HCT116 (cell line): Measurements from ENCODE around the gene S100A10. TPM values are rescaled to one million over a fixed set of nuclear protein-coding genes. Genes with fewer than 3 reads are reported as not detected.
A peak's percentile ranks its signal among the peaks of the same experiment; 100 is the strongest.

Experiments used
- ATAC-seq: fragments of 200-7000 bp; cut with Tn5 transposase; 2 replicates; pipeline ENCODE4 v1.9.1; 2020; ENCODE audit warnings: mild to moderate bottlenecking, moderate library complexity
- BruUV-seq: library from RNA; stranded (reverse); fragments of 400-500 nt; replicated peaks from 2 replicates; lab custom pipeline; 2021; lab: Mats Ljungman, UMichigan
- CTCF ChIA-PET: fragments of 300-600 bp; sonication (Branson Sonifier 250); formaldehyde crosslinking; loops from one replicate; lab custom pipeline; 2021; ENCODE audit warnings: antibody characterized with exemption; lab: Charles Lee
- POLR2A ChIA-PET: fragments of 300-600, 350-600 bp; sonication (Branson Sonifier 250); formaldehyde crosslinking; loops from one replicate; lab custom pipeline; 2021; ENCODE audit warnings: antibody characterized with exemption; lab: Charles Lee
- RAD21 ChIA-PET, 2 experiments: fragments of 300-600 bp; sonication (Branson Sonifier 250); formaldehyde crosslinking; loops; one replicate each; lab custom pipeline; 2023; ENCODE audit warnings: low total read pairs in 2 of 2; ENCODE audit not compliant: uncharacterized antibody in 2 of 2, unreplicated experiment in 2 of 2, low non-redundant PET in 1 of 2; lab: Charles Lee
- DNase-seq: peaks from one replicate; pipeline ENCODE4 v3.0.0-alpha.2; 2010; ENCODE audit warnings: low read depth, low spot score
- H2AFZ ChIP-seq: fragments of 200-600 bp; shearing (Covaris generic), sonication (generic); 2 replicates; pipeline ENCODE4 v1.6.1; 2017; ENCODE audit warnings: low read depth, mixed run types, mixed read lengths, antibody characterized with exemption, low read length; ENCODE audit not compliant: poor library complexity, severe bottlenecking
- H3K27ac ChIP-seq: 2 replicates; pipeline ENCODE4 v1.5.1; 2012; ENCODE audit warnings: low read depth, low read length
- H3K27me3 ChIP-seq: fragments of 200-600 bp; sonication (generic); 2 replicates; pipeline ENCODE4 v1.6.1; 2016; ENCODE audit warnings: mixed run types, low read length, mixed read lengths; ENCODE audit not compliant: insufficient read depth
- H3K36me3 ChIP-seq, 2 experiments: fragments of 200-500 bp in 1 of 2; fragments of 200-600 bp in 1 of 2; sonication (Bioruptor generic) in 1 of 2; sonication (generic) in 1 of 2; 2 replicates each; pipeline versions ENCODE4 v1.5.1 to v1.6.1; 2014 to 2016; ENCODE audit warnings: low read length in 2 of 2, inconsistent platforms in 1 of 2, mixed read lengths in 1 of 2, mixed run types in 1 of 2; ENCODE audit not compliant: insufficient read depth in 2 of 2, control insufficient read depth in 1 of 2
- H3K4me1 ChIP-seq, 2 experiments: fragments of 200-600 bp in 1 of 2; sonication (generic) in 1 of 2; 2 replicates each; pipeline versions ENCODE4 v1.5.1 to v1.6.1; 2012 to 2017; ENCODE audit warnings: low read length in 2 of 2, inconsistent platforms in 1 of 2, mild to moderate bottlenecking in 1 of 2, mixed read lengths in 1 of 2, mixed run types in 1 of 2, moderate library complexity in 1 of 2; ENCODE audit not compliant: insufficient read depth in 2 of 2, control insufficient read depth in 1 of 2
- H3K4me2 ChIP-seq: fragments of 200-600 bp; sonication (generic); 2 replicates; pipeline ENCODE4 v1.6.1; 2017; ENCODE audit warnings: mixed run types, low read length, mixed read lengths
- H3K4me3 ChIP-seq, 2 experiments: fragments of 200-600 bp in 1 of 2; sonication (generic) in 1 of 2; replicated peaks in 1 of 2; 2 replicates each; pipeline ENCODE4 v1.5.1; 2011 to 2016; ENCODE audit warnings: low read length in 2 of 2, control low read depth in 1 of 2, low read depth in 1 of 2, mild to moderate bottlenecking in 1 of 2, mixed read lengths in 1 of 2, mixed run types in 1 of 2
- H3K79me2 ChIP-seq: fragments of 200-600 bp; sonication (generic); 2 replicates; pipeline ENCODE4 v1.6.1; 2017; ENCODE audit warnings: mild to moderate bottlenecking, mixed run types, low read length, moderate library complexity, mixed read lengths; ENCODE audit not compliant: insufficient read depth
- H3K9ac ChIP-seq: fragments of 200-600 bp; sonication (generic); 2 replicates; pipeline ENCODE4 v1.6.1; 2016; ENCODE audit warnings: low read length, mixed read lengths
- H3K9me2 ChIP-seq: fragments of 200-600 bp; sonication (generic), shearing (Covaris generic); 2 replicates; pipeline ENCODE4 v1.6.1; 2017; ENCODE audit warnings: mixed run types, mild to moderate bottlenecking, moderate library complexity; ENCODE audit not compliant: insufficient read depth
- H3K9me3 ChIP-seq, 2 experiments: fragments of 200-500 bp in 1 of 2; fragments of 200-600 bp in 1 of 2; sonication (Bioruptor generic) in 1 of 2; sonication (generic) in 1 of 2; 2 replicates each; pipeline ENCODE4 v1.6.1; 2014 to 2017; ENCODE audit warnings: low read length in 2 of 2, mixed read lengths in 2 of 2, inconsistent platforms in 1 of 2, low read depth in 1 of 2, mild to moderate bottlenecking in 1 of 2, mixed run types in 1 of 2, moderate library complexity in 1 of 2; ENCODE audit not compliant: control insufficient read depth in 1 of 2, insufficient read depth in 1 of 2
- H4K20me1 ChIP-seq: fragments of 200-600 bp; sonication (generic), shearing (Covaris generic); 2 replicates; pipeline ENCODE4 v1.6.1; 2017; ENCODE audit warnings: mixed run types, mild to moderate bottlenecking, moderate library complexity; ENCODE audit not compliant: insufficient read depth
- CBX3 ChIP-seq: IDR thresholded peaks from 2 replicates; pipeline ENCODE4 v1.6.1; 2012; ENCODE audit warnings: low read depth
- CEBPB ChIP-seq: IDR thresholded peaks from 2 replicates; pipeline ENCODE4 v1.6.1; 2012; ENCODE audit warnings: low read depth
- EGR1 ChIP-seq: IDR thresholded peaks from 2 replicates; pipeline ENCODE4 v1.6.1; 2012; ENCODE audit warnings: low read depth
- EZH2 ChIP-seq: fragments of 200-600 bp; sonication (generic); IDR thresholded peaks from 2 replicates; pipeline ENCODE4 v1.6.1; 2017; ENCODE audit warnings: antibody characterized with exemption, mixed run types
- JUND ChIP-seq: IDR thresholded peaks from 2 replicates; pipeline ENCODE4 v1.6.1; 2012
- POLR2A ChIP-seq: IDR thresholded peaks from 2 replicates; pipeline ENCODE4 v1.7.0; 2011; ENCODE audit warnings: borderline replicate concordance; ENCODE audit not compliant: insufficient read depth, insufficient read length; ENCODE audit errors: extremely low read depth
- POLR2AphosphoS5 ChIP-seq: IDR thresholded peaks from 2 replicates; pipeline ENCODE4 v1.6.1; 2011; ENCODE audit warnings: mild to moderate bottlenecking, low read depth, low read length, moderate library complexity
- RAD21 ChIP-seq: IDR thresholded peaks from 2 replicates; pipeline ENCODE4 v1.6.1; 2012; ENCODE audit warnings: low read depth, mild to moderate bottlenecking
- SIN3A ChIP-seq: IDR thresholded peaks from 2 replicates; pipeline ENCODE4 v1.6.1; 2012; ENCODE audit warnings: low read depth
- SP1 ChIP-seq: IDR thresholded peaks from 2 replicates; pipeline ENCODE4 v1.6.1; 2012; ENCODE audit warnings: low read depth
- YY1 ChIP-seq: IDR thresholded peaks from 2 replicates; pipeline ENCODE4 v1.6.1; 2011; ENCODE audit warnings: low read length, low read depth, moderate library complexity, mild to moderate bottlenecking; ENCODE audit not compliant: insufficient replicate concordance; ENCODE audit errors: extremely low read depth
- ZFX ChIP-seq: fragments of 450-650 bp; IDR thresholded peaks from 2 replicates; pipeline ENCODE4 v1.6.1; 2017
- ZNF274 ChIP-seq: fragments of 200-500 bp; sonication (Bioruptor generic); IDR thresholded peaks from 2 replicates; pipeline ENCODE4 v1.6.1; 2014; ENCODE audit warnings: mild to moderate bottlenecking, low read depth, low read length, inconsistent platforms
- intact Hi-C: fragments of 100-400 bp; cut with micrococcal nuclease; formaldehyde crosslinking; loops from 2 replicates; pipeline ENCODE4 v1.10.0; 2022
- total RNA-seq: library from RNA; stranded (reverse); gene quantifications from one replicate; pipeline ENCODE4 v1.2.1, GENCODE V29; 2021; ENCODE audit not compliant: unreplicated experiment
- TF ChIP-seq, protein P1 (sequence below): IDR thresholded peaks from 2 replicates; pipeline ENCODE4 v1.6.1; 2012
- TF ChIP-seq, protein P2 (sequence below), 3 experiments: fragments of 200-600 bp in 1 of 3; sonication (generic) in 1 of 3; IDR thresholded peaks in 2 of 3; conservative IDR thresholded peaks in 1 of 3; 2 replicates each; pipeline ENCODE4 v1.5.1; 2012 to 2017; ENCODE audit warnings: low read depth in 2 of 3, low read length in 2 of 3, antibody characterized with exemption in 1 of 3, borderline replicate concordance in 1 of 3, control low read depth in 1 of 3, mild to moderate bottlenecking in 1 of 3, mixed read lengths in 1 of 3, mixed run types in 1 of 3, moderate library complexity in 1 of 3; ENCODE audit not compliant: insufficient read depth in 1 of 3
- TF ChIP-seq, protein P3 (sequence below): IDR thresholded peaks from 2 replicates; pipeline ENCODE4 v1.6.1; 2011; ENCODE audit warnings: mild to moderate bottlenecking, low read length, moderate library complexity; ENCODE audit not compliant: insufficient replicate concordance; ENCODE audit errors: extremely low read depth
- TF ChIP-seq, protein P4 (sequence below): IDR thresholded peaks from 2 replicates; pipeline ENCODE4 v1.6.1; 2012

The S100A10 gene
- total RNA-seq, 1 experiment from 2014 or later: 340 TPM

DNA sequence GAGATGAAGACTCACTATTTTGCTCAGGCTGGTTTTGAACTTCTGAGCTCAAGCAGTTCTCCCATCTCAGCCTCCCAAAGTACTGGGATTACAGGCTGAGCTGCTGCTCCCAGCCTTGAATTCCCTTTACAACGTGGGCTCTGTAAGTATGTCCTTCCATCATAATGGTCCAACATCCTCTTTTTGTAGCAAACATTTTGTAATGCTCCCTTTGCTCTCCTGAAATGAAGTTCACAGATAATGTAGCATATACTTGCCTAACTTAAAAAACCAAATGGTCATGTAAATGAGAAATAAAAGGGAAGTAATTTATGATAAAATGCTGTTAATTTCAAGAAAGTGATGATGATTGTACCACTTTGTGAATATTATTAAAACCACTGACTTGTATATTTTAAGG, 53.9 kb downstream of the S100A10 start:
- Histone ChIP-seq H3K27ac (no peak overlapping the region), H4K20me1 (no peaks in the 10 kb centered on the region), H3K9ac (no peak overlapping the region), H3K9me2 (no peaks in the 10 kb centered on the region), H3K4me1 (peaks cover 4 to 28% of the 10 kb centered on the region in 2 experiments; a peak in 3 of 4 replicates), H3K4me3 (no peak overlapping the region), H3K27me3 (no peaks in the 10 kb centered on the region), H3K9me3 (no peaks in the 10 kb centered on the region), H2AFZ (no peak overlapping the region), H3K4me2 (no peak overlapping the region), H3K79me2 (no peaks in the 10 kb centered on the region), H3K36me3 (no peaks in the 10 kb centered on the region)
- intact Hi-C loops: no loop called here
- DNase-seq (no peak), ATAC-seq (no peak)
- TF ChIP-seq POLR2AphosphoS5 (no peak), EGR1 (no peak), ZFX (no peak), EZH2 (no peak), SP1 (no peak), JUND (no peak), POLR2A (no peak), ZNF274 (no peak)
- TF ChIP-seq, protein P1, sequence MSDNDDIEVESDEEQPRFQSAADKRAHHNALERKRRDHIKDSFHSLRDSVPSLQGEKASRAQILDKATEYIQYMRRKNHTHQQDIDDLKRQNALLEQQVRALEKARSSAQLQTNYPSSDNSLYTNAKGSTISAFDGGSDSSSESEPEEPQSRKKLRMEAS: no peak
- RAD21 ChIA-PET: interaction anchor here in 1 of 2 experiments (1.3 kb wide), 1 partner anchor 28 kb away, joined by 3 read pairs; no protein-coding TSS in a partner anchor
- CTCF ChIA-PET: interaction anchor here (0.9 to 2.3 kb wide), 3 partner anchors 28 to 60 kb away, joined by 3 to 7 read pairs (median 5); partner anchors contain the start of gene THEM4
- POLR2A ChIA-PET: no interaction called here
- BruUV-seq: no TSS peak

DNA sequence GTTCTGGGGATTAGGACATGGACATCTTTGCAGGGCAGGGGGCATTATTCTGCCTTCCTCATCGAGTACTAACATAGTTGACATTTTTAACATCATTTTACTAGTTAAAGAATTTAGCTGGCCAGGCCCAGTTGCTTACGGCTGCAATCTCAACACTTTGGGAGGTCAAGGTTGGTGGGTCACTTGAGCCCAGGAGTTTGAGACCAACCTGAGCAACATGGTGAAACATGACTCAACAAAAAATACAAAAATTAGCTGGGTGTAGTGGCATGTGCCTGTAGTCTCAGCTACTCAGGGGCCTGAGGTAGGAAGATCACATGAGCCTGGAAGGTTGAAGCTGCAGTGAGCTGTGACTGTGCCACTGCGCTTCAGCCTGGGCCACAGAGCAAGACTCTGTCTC, 54.5 kb downstream of the S100A10 start:
- Histone ChIP-seq H3K9ac (no peak overlapping the region), H3K36me3 (no peaks in the 10 kb centered on the region), H3K4me2 (no peak overlapping the region), H3K27me3 (no peaks in the 10 kb centered on the region), H3K9me3 (no peaks in the 10 kb centered on the region), H3K9me2 (no peaks in the 10 kb centered on the region), H3K79me2 (no peaks in the 10 kb centered on the region), H4K20me1 (no peaks in the 10 kb centered on the region), H3K4me3 (no peak overlapping the region), H2AFZ (peak overlapping the region; percentile 23), H3K27ac (no peak overlapping the region), H3K4me1 (peaks cover 0 to 21% of the 10 kb centered on the region in 2 experiments; a peak in 2 of 4 replicates)
- ChIA-PET RAD21 (interaction anchor here in 1 of 2 experiments (1.3 kb wide), 1 partner anchor 29 kb away, joined by 3 read pairs; no protein-coding TSS in a partner anchor), POLR2A (no interaction called here), CTCF (interaction anchor here (0.9 to 2.3 kb wide), 4 partner anchors 29 to 63 kb away, joined by 3 to 7 read pairs (median 4); partner anchors contain the start of gene THEM4)
- ATAC-seq (no peak), DNase-seq (no peak)
- intact Hi-C loops: no loop called here
- no TSS peak for BruUV-seq
- TF ChIP-seq SIN3A: no peak
- no peak for TF ChIP-seq SP1
- no peak for TF ChIP-seq POLR2A
- TF ChIP-seq, protein P2, sequence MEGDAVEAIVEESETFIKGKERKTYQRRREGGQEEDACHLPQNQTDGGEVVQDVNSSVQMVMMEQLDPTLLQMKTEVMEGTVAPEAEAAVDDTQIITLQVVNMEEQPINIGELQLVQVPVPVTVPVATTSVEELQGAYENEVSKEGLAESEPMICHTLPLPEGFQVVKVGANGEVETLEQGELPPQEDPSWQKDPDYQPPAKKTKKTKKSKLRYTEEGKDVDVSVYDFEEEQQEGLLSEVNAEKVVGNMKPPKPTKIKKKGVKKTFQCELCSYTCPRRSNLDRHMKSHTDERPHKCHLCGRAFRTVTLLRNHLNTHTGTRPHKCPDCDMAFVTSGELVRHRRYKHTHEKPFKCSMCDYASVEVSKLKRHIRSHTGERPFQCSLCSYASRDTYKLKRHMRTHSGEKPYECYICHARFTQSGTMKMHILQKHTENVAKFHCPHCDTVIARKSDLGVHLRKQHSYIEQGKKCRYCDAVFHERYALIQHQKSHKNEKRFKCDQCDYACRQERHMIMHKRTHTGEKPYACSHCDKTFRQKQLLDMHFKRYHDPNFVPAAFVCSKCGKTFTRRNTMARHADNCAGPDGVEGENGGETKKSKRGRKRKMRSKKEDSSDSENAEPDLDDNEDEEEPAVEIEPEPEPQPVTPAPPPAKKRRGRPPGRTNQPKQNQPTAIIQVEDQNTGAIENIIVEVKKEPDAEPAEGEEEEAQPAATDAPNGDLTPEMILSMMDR (IDR thresholded peaks at IDR 0.05 in 2 of 3, conservative IDR thresholded peaks at IDR 0.05 in 1 of 3; ENCODE audit: borderline replicate concordance in 1 of 3, insufficient read depth in 1 of 3, low read depth in 2 of 3, low read length in 2 of 3): no peak
- no peak for TF ChIP-seq EGR1
- TF ChIP-seq, protein P3, sequence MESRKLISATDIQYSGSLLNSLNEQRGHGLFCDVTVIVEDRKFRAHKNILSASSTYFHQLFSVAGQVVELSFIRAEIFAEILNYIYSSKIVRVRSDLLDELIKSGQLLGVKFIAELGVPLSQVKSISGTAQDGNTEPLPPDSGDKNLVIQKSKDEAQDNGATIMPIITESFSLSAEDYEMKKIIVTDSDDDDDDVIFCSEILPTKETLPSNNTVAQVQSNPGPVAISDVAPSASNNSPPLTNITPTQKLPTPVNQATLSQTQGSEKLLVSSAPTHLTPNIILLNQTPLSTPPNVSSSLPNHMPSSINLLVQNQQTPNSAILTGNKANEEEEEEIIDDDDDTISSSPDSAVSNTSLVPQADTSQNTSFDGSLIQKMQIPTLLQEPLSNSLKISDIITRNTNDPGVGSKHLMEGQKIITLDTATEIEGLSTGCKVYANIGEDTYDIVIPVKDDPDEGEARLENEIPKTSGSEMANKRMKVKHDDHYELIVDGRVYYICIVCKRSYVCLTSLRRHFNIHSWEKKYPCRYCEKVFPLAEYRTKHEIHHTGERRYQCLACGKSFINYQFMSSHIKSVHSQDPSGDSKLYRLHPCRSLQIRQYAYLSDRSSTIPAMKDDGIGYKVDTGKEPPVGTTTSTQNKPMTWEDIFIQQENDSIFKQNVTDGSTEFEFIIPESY: no peak
- no peak for TF ChIP-seq CEBPB
- TF ChIP-seq POLR2AphosphoS5: no peak
- TF ChIP-seq JUND: no peak
- TF ChIP-seq, protein P4, sequence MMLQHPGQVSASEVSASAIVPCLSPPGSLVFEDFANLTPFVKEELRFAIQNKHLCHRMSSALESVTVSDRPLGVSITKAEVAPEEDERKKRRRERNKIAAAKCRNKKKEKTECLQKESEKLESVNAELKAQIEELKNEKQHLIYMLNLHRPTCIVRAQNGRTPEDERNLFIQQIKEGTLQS: no peak
- no peak for TF ChIP-seq RAD21
- TF ChIP-seq CBX3: no peak
- no peak for TF ChIP-seq YY1
